Measurements from ENCODE around the gene PDE4D. TPM values are rescaled to one million over a fixed set of nuclear protein-coding genes. Genes with fewer than 3 reads are reported as not detected.
"Not testable (repeated sequence)": the region's sequence is repeated elsewhere in the genome, so short reads cannot be mapped to it uniquely, and the experiment has no call there.

PDE4D gene
- total and polyA plus RNA-seq, 2 experiments from 2014 or later, result 4.3 to 9.7 TPM

- no peak overlapping the region for H3K27ac ChIP-seq
- H3F3A ChIP-seq (ENCODE audit: insufficient read depth), result no peaks in the 10 kb centered on the region
- H3K36me3 ChIP-seq (ENCODE audit: low read depth), result no peaks in the 10 kb centered on the region
- H3K4me2 ChIP-seq (ENCODE audit: unreplicated experiment), result no peak overlapping the region
- DNase-seq, result no peak
- H2AFZ ChIP-seq, result no peak overlapping the region
- 8 to 13% methylated on average over 4 of the region's 4 CpGs for WGBS, 2 experiments (ENCODE audit: low coverage in 1 of 2, low lambda C conversion rate in 2 of 2, missing lambda C conversion rate in 2 of 2)
- no peaks in the 10 kb centered on the region for H3K9me3 ChIP-seq (ENCODE audit: low read depth)
- no peaks in the 10 kb centered on the region for H3K4me1 ChIP-seq (ENCODE audit: insufficient read depth)
- 0 out of 2 replicates have a peak, but pooled peaks cover 8% of the 10 kb centered on the region for H3K27me3 ChIP-seq (replicated peaks; ENCODE audit: insufficient read depth)
- H3K9me2 ChIP-seq (ENCODE audit: insufficient read depth), result no peaks in the 10 kb centered on the region
- no peaks in the 10 kb centered on the region for H4K20me1 ChIP-seq (ENCODE audit: insufficient read depth)
- in situ Hi-C loops (cut with MboI), result no loop called here
- no peaks in the 10 kb centered on the region for H3K79me2 ChIP-seq (ENCODE audit: insufficient read depth)
- no peak overlapping the region for H3K4me3 ChIP-seq
- H3K9ac ChIP-seq, result no peak overlapping the region
- TF ChIP-seq EZH2phosphoT487 (IDR thresholded peaks at IDR 0.05; ENCODE audit: insufficient read depth, low read depth) (no peak), EZH2 (IDR thresholded peaks at IDR 0.05; ENCODE audit: insufficient read depth, poor library complexity, severe bottlenecking) (no peak)
These were observed 930.2 kb downstream of the PDE4D start for GRCh38 chr5:58963361-58963760.

GRCh38 chr5:58961631-58962280 is 931.8 kb downstream of the PDE4D start:
- Histone ChIP-seq H3K36me3 (ENCODE audit: low read depth) (no peaks in the 10 kb centered on the region), H3F3A (ENCODE audit: insufficient read depth) (no peaks in the 10 kb centered on the region), H4K20me1 (ENCODE audit: insufficient read depth) (no peaks in the 10 kb centered on the region), H2AFZ (no peak overlapping the region), H3K9me3 (ENCODE audit: low read depth) (no peaks in the 10 kb centered on the region), H3K79me2 (ENCODE audit: insufficient read depth) (no peaks in the 10 kb centered on the region), H3K9ac (no peak overlapping the region), H3K4me2 (ENCODE audit: unreplicated experiment) (no peak overlapping the region), H3K4me3 (no peak overlapping the region), H3K4me1 (ENCODE audit: insufficient read depth) (no peaks in the 10 kb centered on the region), H3K9me2 (ENCODE audit: insufficient read depth) (no peaks in the 10 kb centered on the region), H3K27ac (no peak overlapping the region), H3K27me3 (replicated peaks; ENCODE audit: insufficient read depth) (0 out of 2 replicates have a peak, but pooled peaks cover 8% of the 10 kb centered on the region)
- DNase-seq, result no peak
- in situ Hi-C loops (cut with MboI), result no loop called here
- no peak for TF ChIP-seq EZH2 (IDR thresholded peaks at IDR 0.05; ENCODE audit: insufficient read depth, poor library complexity, severe bottlenecking)
- no peak for TF ChIP-seq EZH2phosphoT487 (IDR thresholded peaks at IDR 0.05; ENCODE audit: insufficient read depth, low read depth)
- WGBS, 2 experiments (ENCODE audit: low coverage in 1 of 2, low lambda C conversion rate in 2 of 2, missing lambda C conversion rate in 2 of 2), result 42 to 44% methylated on average over 3 of the region's 3 CpGs

- Histone ChIP-seq H3K9me2 (ENCODE audit: insufficient read depth) (no peaks in the 10 kb centered on the region), H2AFZ (no peak overlapping the region), H3K4me2 (ENCODE audit: unreplicated experiment) (no peak overlapping the region), H3K4me1 (ENCODE audit: insufficient read depth) (no peaks in the 10 kb centered on the region), H3K79me2 (ENCODE audit: insufficient read depth) (no peaks in the 10 kb centered on the region), H3K4me3 (no peak overlapping the region), H4K20me1 (ENCODE audit: insufficient read depth) (no peaks in the 10 kb centered on the region), H3K27me3 (replicated peaks; ENCODE audit: insufficient read depth) (peaks cover 13% of the 10 kb centered on the region), H3K9ac (no peak overlapping the region), H3K36me3 (ENCODE audit: low read depth) (no peaks in the 10 kb centered on the region), H3F3A (ENCODE audit: insufficient read depth) (no peaks in the 10 kb centered on the region), H3K27ac (no peak overlapping the region), H3K9me3 (ENCODE audit: low read depth) (no peaks in the 10 kb centered on the region)
- no peak for DNase-seq
- in situ Hi-C loops (cut with MboI), result no loop called here
- WGBS, 2 experiments (ENCODE audit: low coverage in 1 of 2, low lambda C conversion rate in 2 of 2, missing lambda C conversion rate in 2 of 2), result 61 to 84% methylated on average over 3 of the region's 3 CpGs
- no peak for TF ChIP-seq EZH2phosphoT487 (IDR thresholded peaks at IDR 0.05; ENCODE audit: insufficient read depth, low read depth)
- TF ChIP-seq EZH2 (IDR thresholded peaks at IDR 0.05; ENCODE audit: insufficient read depth, poor library complexity, severe bottlenecking), result no peak
These were observed 934.8 kb downstream of the PDE4D start for GRCh38 chr5:58958701-58959100.

GRCh38 chr5:58953218-58953617 is 940.3 kb downstream of the PDE4D start:
- H3K27me3 ChIP-seq (replicated peaks; ENCODE audit: insufficient read depth); H3K27ac ChIP-seq; H3K4me1 ChIP-seq (ENCODE audit: insufficient read depth); DNase-seq; H3F3A ChIP-seq (ENCODE audit: insufficient read depth); H3K4me3 ChIP-seq; H3K36me3 ChIP-seq (ENCODE audit: low read depth); H3K9me3 ChIP-seq (ENCODE audit: low read depth); H4K20me1 ChIP-seq (ENCODE audit: insufficient read depth); in situ Hi-C loops (cut with MboI); H3K9me2 ChIP-seq (ENCODE audit: insufficient read depth); H3K79me2 ChIP-seq (ENCODE audit: insufficient read depth); H3K9ac ChIP-seq; H3K4me2 ChIP-seq (ENCODE audit: unreplicated experiment); H2AFZ ChIP-seq: not testable (repeated sequence)
- 41 to 43% methylated on average over 2 of the region's 2 CpGs for WGBS, 2 experiments (ENCODE audit: low coverage in 1 of 2, low lambda C conversion rate in 2 of 2, missing lambda C conversion rate in 2 of 2)

GRCh38 chr5:58950224-58950623 is 943.3 kb downstream of the PDE4D start:
- H3K79me2 ChIP-seq (ENCODE audit: insufficient read depth), result no peaks in the 10 kb centered on the region
- no peaks in the 10 kb centered on the region for H3K36me3 ChIP-seq (ENCODE audit: low read depth)
- H3F3A ChIP-seq (ENCODE audit: insufficient read depth), result no peaks in the 10 kb centered on the region
- 36 to 44% methylated on average over 2 of the region's 2 CpGs for WGBS, 2 experiments (ENCODE audit: low coverage in 1 of 2, low lambda C conversion rate in 2 of 2, missing lambda C conversion rate in 2 of 2)
- H3K9me3 ChIP-seq (ENCODE audit: low read depth), result no peaks in the 10 kb centered on the region
- no peaks in the 10 kb centered on the region for H3K9me2 ChIP-seq (ENCODE audit: insufficient read depth)
- in situ Hi-C loops (cut with MboI), result no loop called here
- no peak for DNase-seq
- no peak overlapping the region for H3K4me2 ChIP-seq (ENCODE audit: unreplicated experiment)
- H3K9ac ChIP-seq, result no peak overlapping the region
- H3K27me3 ChIP-seq (replicated peaks; ENCODE audit: insufficient read depth), result 0 out of 2 replicates have a peak, but pooled peaks cover under 1% of the 10 kb centered on the region
- TF ChIP-seq EZH2 (IDR thresholded peaks at IDR 0.05; ENCODE audit: insufficient read depth, poor library complexity, severe bottlenecking) (no peak), EZH2phosphoT487 (IDR thresholded peaks at IDR 0.05; ENCODE audit: insufficient read depth, low read depth) (no peak)
- H3K27ac ChIP-seq, result no peak overlapping the region
- H2AFZ ChIP-seq, result no peak overlapping the region
- H4K20me1 ChIP-seq (ENCODE audit: insufficient read depth), result no peaks in the 10 kb centered on the region
- no peak overlapping the region for H3K4me3 ChIP-seq
- H3K4me1 ChIP-seq (ENCODE audit: insufficient read depth), result no peaks in the 10 kb centered on the region

Data from GM23248 (cell line).